Heart right ventricle (tissue), 16 donors: ENCODE results near the gene PRDM16. TPM values are rescaled to one million over a fixed set of nuclear protein-coding genes. Genes with fewer than 3 reads are reported as not detected.
A peak's percentile ranks its signal among the peaks of the same experiment; 100 is the strongest.

Experiments used
- ATAC-seq, 8 donors: fragments of 200-7000 bp; cut with Tn5 transposase; one replicate each; pipeline ENCODE4 v1.9.1; 2020; ENCODE audit warnings: mild to moderate bottlenecking in 8 of 8, moderate library complexity in 8 of 8, moderate number of reproducible peaks in 1 of 8
- DNase-seq, 2 donors: peaks; one replicate each; pipeline ENCODE4 v3.0.0-alpha.2; 2020
- H3K27ac ChIP-seq, 10 donors: fragments of 200-600 bp; sonication (generic) in 2 of 10; one replicate each; pipeline versions ENCODE4 v1.5.0 to v1.8.0; 2020 to 2022; ENCODE audit warnings: mild to moderate bottlenecking in 3 of 10
- H3K27me3 ChIP-seq, 7 donors: fragments of 200-600 bp; one replicate each; pipeline ENCODE4 v1.8.0; 2021 to 2022; ENCODE audit warnings: mild to moderate bottlenecking in 2 of 7
- H3K36me3 ChIP-seq, 9 donors: fragments of 200-600 bp; sonication (generic) in 1 of 9; one replicate each; pipeline versions ENCODE4 v1.5.0 to v1.8.0; 2020 to 2022; ENCODE audit warnings: mild to moderate bottlenecking in 2 of 9
- H3K4me1 ChIP-seq, 9 donors: fragments of 200-600 bp; sonication (generic) in 1 of 9; one replicate each; pipeline versions ENCODE4 v1.5.0 to v1.8.0; 2020 to 2022; ENCODE audit warnings: mild to moderate bottlenecking in 4 of 9
- H3K4me3 ChIP-seq, 10 donors: fragments of 200-600 bp; sonication (generic) in 2 of 10; one replicate each; pipeline versions ENCODE4 v1.5.0 to v1.8.0; 2020 to 2022; ENCODE audit warnings: mild to moderate bottlenecking in 7 of 10, moderate library complexity in 2 of 10
- H3K9me3 ChIP-seq, 11 donors: fragments of 200-600 bp in 10 of 11; sonication (generic) in 2 of 11; one replicate each; pipeline versions ENCODE4 v1.5.0 to v1.8.0; 2013 to 2022; ENCODE audit warnings: mild to moderate bottlenecking in 2 of 11, control low read depth in 1 of 11, moderate library complexity in 1 of 11
- WGBS, 2 donors: extraction: QIAGEN DNeasy Blood & Tissue Kit; methylation state at CpG; one replicate each; pipeline ENCODE4 v1.1.7; 2013; ENCODE audit warnings: inconsistent platforms in 1 of 2; 5-methylcytosine and 5-hydroxymethylcytosine counted together
- intact Hi-C, 10 donors: fragments of 100-400 bp; cut with DNase I; formaldehyde crosslinking; loops; one replicate each; pipeline versions ENCODE4 v1.11.1 to v1.14.2; 2022
- polyA plus RNA-seq, 2 donors: library from polyadenylated mRNA; stranded (reverse); fragments of 200-250 nt; gene quantifications; one replicate each; pipeline ENCODE4 v1.2.3, GENCODE V29; 2013
- total RNA-seq, 10 donors: library from RNA; stranded (reverse); fragmentation: NEBNext Ultra II Directional in 3 of 10; extraction: Animal tissue kit (Norgen Biotek cat#: 25700) in 3 of 10; gene quantifications; one replicate each; pipeline versions ENCODE4 v1.2.1 to v1.2.4, GENCODE V29; 2021 to 2023
- TF ChIP-seq, protein P1 (sequence below), 9 donors: fragments of 200-600 bp; sonication (generic) in 2 of 9; IDR thresholded peaks; one replicate each; pipeline versions ENCODE4 v1.5.0 to v1.8.0; 2021 to 2022; ENCODE audit warnings: antibody characterized with exemption in 9 of 9, mild to moderate bottlenecking in 5 of 9, moderate library complexity in 1 of 9
- donor health status: Arrhythmogenic right ventricular cardiomyopathy.
- donor health status: ischemic (EF 13 %, LVEDD 7.1; RV severe dilation, severe dysfunction).
- donor health status: healthy with polysubstance abuse.
- donor health status: DM: no; HTN: yes; CAD: no.
- donor health status: DM: no; HTN: no; CAD: no.
- donor health status: ischemic (EF 25% LVEDD 6.9; RV normal size, moderate dysfunction).
- donor health status: ischemic (EF 25% LVEDD 5.7; RV mildly dilated, moderate dysfunction).
- donor health status: healthy.
- donor health status: DM: yes; HTN: yes; CAD: no.
- donor health status: Ischemic cardiomyopathy.
- donor health status: ischemic (EF 35%, LVEDD 5.7; RV mildly dilated, moderate dysfunction).
- donor health status: nonischemic (EF 11% LVEDD 7.7; RV severe dilation, severe dysfunction).
- donor health status: DM: yes; HTN: yes; CAD: no.
- donor health status: PGD.
- donor health status: ischemic (EF 29% LVEDD 5.4; RV normal size, mild dysfunction).
- donor health status: nonischemic (EF 23%, LVEDD 6.1; RV moderate dilation, normal function).

The PRDM16 gene
- total and polyA plus RNA-seq, 12 donors: 4.1 to 25.9 (median 14.8) TPM

DNA sequence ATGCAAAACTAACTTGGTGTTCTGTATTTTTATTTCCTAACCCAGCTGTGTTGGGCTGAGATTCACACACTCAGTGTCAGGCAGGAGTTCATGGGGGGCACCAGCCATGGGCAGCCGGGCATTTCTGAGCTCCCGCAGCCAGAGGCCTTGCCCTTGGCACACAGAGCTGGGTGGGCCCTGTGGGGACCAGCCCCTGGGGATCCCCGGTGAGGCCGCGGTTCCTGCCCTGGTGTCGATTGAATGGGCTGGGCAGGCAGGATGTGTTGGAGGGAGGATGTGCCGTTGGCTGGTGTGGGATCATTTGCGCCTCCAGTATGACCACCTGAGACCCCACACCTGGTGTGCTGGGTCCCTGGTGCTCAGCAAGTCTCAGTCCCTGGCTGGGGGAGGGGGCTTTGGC lies 91.0 kb downstream of the PRDM16 start:
- intact Hi-C loops: no loop called here
- ATAC-seq (no peak), DNase-seq (no peak)
- Histone ChIP-seq H3K27me3 (peaks cover 0 to 42% (median 0%) of the 10 kb centered on the region in 7 donors), H3K4me3 (no peak overlapping the region), H3K9me3 (no peaks in the 10 kb centered on the region), H3K4me1 (peaks cover 6 to 41% (median 12%) of the 10 kb centered on the region in 9 donors), H3K27ac (no peak overlapping the region), H3K36me3 (no peaks in the 10 kb centered on the region)
- WGBS, 2 donors: 65 to 79% methylated on average over 8 of the region's 8 CpGs
- TF ChIP-seq, protein P1, sequence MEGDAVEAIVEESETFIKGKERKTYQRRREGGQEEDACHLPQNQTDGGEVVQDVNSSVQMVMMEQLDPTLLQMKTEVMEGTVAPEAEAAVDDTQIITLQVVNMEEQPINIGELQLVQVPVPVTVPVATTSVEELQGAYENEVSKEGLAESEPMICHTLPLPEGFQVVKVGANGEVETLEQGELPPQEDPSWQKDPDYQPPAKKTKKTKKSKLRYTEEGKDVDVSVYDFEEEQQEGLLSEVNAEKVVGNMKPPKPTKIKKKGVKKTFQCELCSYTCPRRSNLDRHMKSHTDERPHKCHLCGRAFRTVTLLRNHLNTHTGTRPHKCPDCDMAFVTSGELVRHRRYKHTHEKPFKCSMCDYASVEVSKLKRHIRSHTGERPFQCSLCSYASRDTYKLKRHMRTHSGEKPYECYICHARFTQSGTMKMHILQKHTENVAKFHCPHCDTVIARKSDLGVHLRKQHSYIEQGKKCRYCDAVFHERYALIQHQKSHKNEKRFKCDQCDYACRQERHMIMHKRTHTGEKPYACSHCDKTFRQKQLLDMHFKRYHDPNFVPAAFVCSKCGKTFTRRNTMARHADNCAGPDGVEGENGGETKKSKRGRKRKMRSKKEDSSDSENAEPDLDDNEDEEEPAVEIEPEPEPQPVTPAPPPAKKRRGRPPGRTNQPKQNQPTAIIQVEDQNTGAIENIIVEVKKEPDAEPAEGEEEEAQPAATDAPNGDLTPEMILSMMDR (IDR thresholded peaks at IDR 0.05): no peak

DNA sequence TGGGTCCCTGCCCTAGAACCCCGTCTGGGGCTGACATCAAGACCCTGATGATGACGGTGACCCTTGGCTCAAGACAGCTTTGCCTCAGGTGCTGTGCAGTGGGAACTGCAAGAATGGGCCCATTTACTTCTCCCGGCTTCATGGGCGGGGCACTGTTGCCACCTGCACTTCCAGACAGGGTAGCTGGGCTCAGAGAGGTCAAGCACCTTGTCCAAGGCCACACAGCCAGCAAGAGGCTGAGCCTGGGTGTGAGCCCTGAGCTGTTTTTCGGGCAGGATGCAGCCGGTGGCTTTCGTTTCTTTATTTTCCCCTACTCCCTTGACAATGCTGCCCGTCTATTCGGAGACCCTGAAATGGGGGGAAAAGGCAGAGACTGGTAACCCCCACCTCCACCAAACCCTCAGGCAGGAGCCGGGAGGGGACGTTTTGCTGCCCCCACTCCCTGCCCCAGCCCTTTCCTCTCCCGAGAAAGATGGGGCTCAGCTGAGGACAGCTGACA lies 91.7 kb downstream of the PRDM16 start:
- TF ChIP-seq, protein P1 (IDR thresholded peaks at IDR 0.05): no peak
- intact Hi-C loops: no loop called here
- H3K27ac ChIP-seq: peak overlapping the region in 2 of 10 donors; percentile 25 to 43

DNA sequence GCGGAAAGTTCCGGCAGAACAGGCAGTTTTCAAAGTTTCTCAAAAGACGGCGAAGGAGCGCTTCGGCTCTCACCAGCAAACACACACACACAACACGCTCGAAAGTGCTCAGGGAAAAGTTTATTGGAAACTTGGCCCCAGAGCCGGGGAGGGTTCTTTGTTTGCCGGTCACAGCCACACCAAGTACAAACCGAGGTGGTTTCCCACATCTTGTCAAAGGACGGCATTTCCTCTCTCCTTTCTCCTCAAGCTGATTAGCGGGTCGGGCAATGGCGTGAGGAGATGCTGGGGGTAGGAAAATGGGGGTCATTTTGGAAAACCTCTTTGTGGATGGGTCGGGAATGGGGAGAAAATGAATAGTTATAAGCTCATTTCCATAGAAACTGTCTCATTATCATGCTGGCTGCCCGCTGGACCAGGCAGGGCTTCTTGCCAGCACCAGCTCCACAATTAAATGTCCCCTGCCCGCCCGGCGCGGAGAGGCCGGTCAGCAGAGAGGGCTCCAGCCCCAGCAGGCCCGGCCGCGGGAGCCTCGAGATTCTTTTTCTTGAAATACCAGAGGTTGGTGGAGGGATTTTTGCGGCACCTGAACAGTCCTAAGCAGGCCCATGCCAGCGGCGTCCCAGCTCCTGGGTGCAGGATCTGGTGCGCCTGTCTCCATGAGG lies 92.3 kb downstream of the PRDM16 start:
- Histone ChIP-seq H3K27ac (peak overlapping the region in 4 of 10 donors; percentile 9 to 43 (median 26)), H3K9me3 (no peaks in the 10 kb centered on the region), H3K4me3 (no peak overlapping the region), H3K36me3 (no peaks in the 10 kb centered on the region), H3K27me3 (peaks cover 0 to 29% (median 0%) of the 10 kb centered on the region in 7 donors), H3K4me1 (peaks cover 6 to 33% (median 12%) of the 10 kb centered on the region in 9 donors)
- ATAC-seq (peak in 5 of 8 donors; percentile 22 to 72 (median 62)), DNase-seq (peak in 1 of 2 donors; percentile 29)
- TF ChIP-seq, protein P1 (IDR thresholded peaks at IDR 0.05): no peak
- intact Hi-C loops: no loop called here
- 46 to 58% methylated on average over 30 of the region's 30 CpGs for WGBS, 2 donors

More for the DNA sequence above, 91.7 kb downstream of the PRDM16 start:
- H3K4me1 ChIP-seq: peaks cover 6 to 34% (median 12%) of the 10 kb centered on the region in 9 donors
- no peaks in the 10 kb centered on the region for H3K9me3 ChIP-seq
- 63 to 75% methylated on average over 12 of the region's 12 CpGs for WGBS, 2 donors
- H3K4me3 ChIP-seq: no peak overlapping the region
- H3K27me3 ChIP-seq: peaks cover 0 to 35% (median 0%) of the 10 kb centered on the region in 7 donors
- no peaks in the 10 kb centered on the region for H3K36me3 ChIP-seq
- ATAC-seq: no peak
- no peak for DNase-seq

DNA sequence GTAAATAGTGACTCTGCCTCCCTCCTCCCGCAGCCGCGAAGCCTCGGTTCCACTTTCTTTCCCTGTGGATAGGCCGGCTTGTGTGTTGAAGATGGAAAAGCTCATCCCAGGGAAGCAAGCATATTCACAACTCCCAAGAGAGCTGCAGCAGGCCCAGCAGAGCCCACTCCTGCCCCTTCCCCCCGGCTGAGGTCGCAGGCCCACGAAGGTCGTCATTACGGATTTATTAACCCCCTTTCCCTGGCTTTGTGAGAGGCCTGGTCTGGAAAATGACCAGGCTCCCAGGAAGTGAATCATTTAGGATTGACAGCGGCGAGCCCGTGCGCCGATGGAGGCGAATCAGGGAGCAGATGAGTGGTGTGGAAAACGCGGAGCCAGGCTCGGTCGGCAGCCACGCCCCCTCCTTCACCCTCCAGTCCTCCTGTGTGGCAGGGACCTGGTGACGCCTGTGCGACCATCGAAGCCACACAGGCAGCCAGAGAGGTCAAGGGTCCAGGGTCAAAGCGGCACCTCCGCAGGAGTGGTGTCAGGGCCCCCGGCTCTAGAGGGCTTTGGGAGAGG lies 93.4 kb downstream of the PRDM16 start:
- Histone ChIP-seq H3K27ac (no peak overlapping the region), H3K36me3 (no peaks in the 10 kb centered on the region), H3K27me3 (peaks cover 0 to 18% (median 0%) of the 10 kb centered on the region in 7 donors), H3K4me3 (no peak overlapping the region), H3K4me1 (peaks cover 4 to 22% (median 7%) of the 10 kb centered on the region in 9 donors), H3K9me3 (no peaks in the 10 kb centered on the region)
- no peak for DNase-seq
- intact Hi-C loops: no loop called here
- 70 to 79% methylated on average over 27 of the region's 27 CpGs for WGBS, 2 donors
- TF ChIP-seq, protein P1 (IDR thresholded peaks at IDR 0.05): no peak
- no peak for ATAC-seq
